Left lobe of liver (tissue), 2 donors: ENCODE measurements around the gene TSEN2. TPM values are rescaled to one million over a fixed set of nuclear protein-coding genes. Genes with fewer than 3 reads are reported as not detected.
"Not testable (repeated sequence)": the region's sequence is repeated elsewhere in the genome, so short reads cannot be mapped to it uniquely, and the experiment has no call there.

Source experiments
- ATAC-seq: fragments of 200-7000 bp; cut with Tn5 transposase; one replicate; pipeline ENCODE4 v1.9.1; 2020; ENCODE audit warnings: mild to moderate bottlenecking, moderate library complexity
- DNase-seq: peaks from one replicate; pipeline ENCODE4 v3.0.0-alpha.2; 2020; ENCODE audit warnings: low spot score
- total RNA-seq: library from RNA; stranded (reverse); gene quantifications from one replicate; pipeline ENCODE4 v1.2.1, GENCODE V29; 2021
- donor health status: DM: no; HTN: no; CAD: no; lungs with moderate emphysema.
- donor health status: DM: no; HTN: yes; CAD: no.

TSEN2 gene
- total RNA-seq = 4.8 TPM

GRCh38 chr3:12484198-12484982 lies at the start of gene TSEN2:
TSEN2 (plus strand) TSS chr3:12484480; CDS start chr3:12489801, 5,321 bp downstream.
- peak; percentile 95 for DNase-seq
- ATAC-seq = peak; percentile 91

- DNase-seq (no peak), ATAC-seq (no peak)
Observed at GRCh38 chr3:12436514-12437220, 47.6 kb upstream of the TSEN2 start.

GRCh38 chr3:12437221-12437605 lies 47.1 kb upstream of the TSEN2 start:
- ATAC-seq (no peak), DNase-seq (no peak)

GRCh38 chr3:12437861-12438260 lies 46.4 kb upstream of the TSEN2 start:
- peak; percentile 24 for DNase-seq

GRCh38 chr3:12438318-12438717 lies 46.0 kb upstream of the TSEN2 start:
- no peak for ATAC-seq

More at GRCh38 chr3:12437861-12438260, 46.4 kb upstream of the TSEN2 start:
- no peak for ATAC-seq

GRCh38 chr3:12439161-12439940 lies 44.9 kb upstream of the TSEN2 start:
- ATAC-seq (no peak), DNase-seq (no peak)

More at GRCh38 chr3:12438318-12438717, 46.0 kb upstream of the TSEN2 start:
- DNase-seq = no peak

- ATAC-seq (peak; percentile 52), DNase-seq (no peak)
Observed at GRCh38 chr3:12440927-12441714, 43.2 kb upstream of the TSEN2 start.

GRCh38 chr3:12442654-12443501 lies 41.4 kb upstream of the TSEN2 start:
- DNase-seq (no peak), ATAC-seq (no peak)

GRCh38 chr3:12443781-12444522 lies 40.3 kb upstream of the TSEN2 start:
- DNase-seq = no peak
- ATAC-seq = no peak

GRCh38 chr3:12444582-12445471 lies 39.5 kb upstream of the TSEN2 start:
- no peak for DNase-seq
- ATAC-seq = no peak

GRCh38 chr3:12445523-12446240 lies 38.6 kb upstream of the TSEN2 start:
- ATAC-seq (no peak), DNase-seq (no peak)

- DNase-seq (no peak), ATAC-seq (no peak)
Observed at GRCh38 chr3:12446298-12446697, 38.0 kb upstream of the TSEN2 start.

- no peak for ATAC-seq
Observed at GRCh38 chr3:12447075-12447474, 37.2 kb upstream of the TSEN2 start.

GRCh38 chr3:12448404-12449202 lies 35.7 kb upstream of the TSEN2 start:
- not testable (repeated sequence) for DNase-seq, ATAC-seq

More at GRCh38 chr3:12447075-12447474, 37.2 kb upstream of the TSEN2 start:
- DNase-seq = no peak

- DNase-seq = no peak
- ATAC-seq = no peak
Observed at GRCh38 chr3:12449889-12450682, 34.2 kb upstream of the TSEN2 start.

- ATAC-seq = no peak
- DNase-seq = no peak
Observed at GRCh38 chr3:12451481-12451880, 32.8 kb upstream of the TSEN2 start.
